K562 (cell line): Measurements from ENCODE around the gene ABCA4. TPM values are rescaled to one million over a fixed set of nuclear protein-coding genes. Genes with fewer than 3 reads are reported as not detected.

Source experiments
- ATAC-seq: fragments of 200-7000 bp; cut with Tn5 transposase; 3 replicates; pipeline ENCODE4 v1.9.1; 2020; ENCODE audit warnings: moderate library complexity
- BruUV-seq: library from RNA; stranded (reverse); fragments of 400-500 nt; replicated peaks from 2 replicates; lab custom pipeline; 2021; lab: Mats Ljungman, UMichigan
- CTCF ChIA-PET: fragments of 300-600 bp; formaldehyde crosslinking; extraction: SDS; loops from one replicate; lab custom pipeline; 2021; ENCODE audit warnings: low intra/inter-chr PET ratio; lab: Yijun Ruan, JAX
- POLR2A ChIA-PET: fragments of 300-600, 350-650 bp; sonication (Branson Sonifier 250); formaldehyde crosslinking; extraction: SDS; loops from one replicate; lab custom pipeline; 2021; ENCODE audit warnings: antibody characterized with exemption, inconsistent platforms; lab: Yijun Ruan, JAX
- DNase-seq, 4 experiments: peaks; one replicate each; pipeline versions ENCODE4 v3.0.0 to v3.0.0-alpha.2; 2011 to 2018; ENCODE audit warnings: low spot score in 3 of 4, mixed read lengths in 3 of 4; ENCODE audit errors: extremely low read depth in 1 of 4
- FAIRE-seq: peaks from 2 replicates; lab custom pipeline; 2011; peaks lifted over from hg19 to GRCh38; lab: Jason Lieb, UNC
- H2AFZ ChIP-seq: 2 replicates; pipeline ENCODE4 v1.6.0; 2011; ENCODE audit warnings: low read depth, low read length, control low read depth, inconsistent platforms
- H3K27ac ChIP-seq: fragments of 200-600 bp; 3 replicates; pipeline ENCODE4 v1.8.0; 2011; ENCODE audit warnings: low read depth, mild to moderate bottlenecking, control low read depth, inconsistent platforms, low read length, moderate library complexity, mixed read lengths; ENCODE audit errors: extremely low read depth
- H3K27me3 ChIP-seq, 2 experiments: fragments of 300-600 bp in 1 of 2; 2 replicates in 1 of 2; 3 replicates in 1 of 2; pipeline versions ENCODE4 v1.6.0 to v1.8.0; 2011; ENCODE audit warnings: inconsistent platforms in 2 of 2, low read length in 2 of 2, mild to moderate bottlenecking in 1 of 2, mixed read lengths in 1 of 2, moderate library complexity in 1 of 2; ENCODE audit not compliant: control insufficient read depth in 2 of 2, insufficient read depth in 2 of 2
- H3K36me3 ChIP-seq: fragments of 300-600 bp; 3 replicates; pipeline ENCODE4 v1.8.0; 2011; ENCODE audit warnings: mild to moderate bottlenecking, low read length, inconsistent platforms; ENCODE audit not compliant: control insufficient read depth, insufficient read depth
- H3K4me1 ChIP-seq, 2 experiments: fragments of 200-600 bp in 1 of 2; replicated peaks in 1 of 2; 2 replicates in 1 of 2; 3 replicates in 1 of 2; pipeline versions ENCODE4 v1.5.1 to v1.8.0; 2011; ENCODE audit warnings: inconsistent platforms in 2 of 2, low read length in 2 of 2, mild to moderate bottlenecking in 1 of 2, mixed read lengths in 1 of 2, moderate library complexity in 1 of 2; ENCODE audit not compliant: control insufficient read depth in 2 of 2, insufficient read depth in 2 of 2
- H3K4me2 ChIP-seq: 2 replicates; pipeline ENCODE4 v1.6.1; 2011; ENCODE audit warnings: low read length, control low read depth, inconsistent platforms, mixed read lengths; ENCODE audit not compliant: insufficient read depth
- H3K4me3 ChIP-seq: fragments of 200-600 bp; sonication (generic), shearing (Covaris generic); 2 replicates; pipeline ENCODE4 v1.5.1; 2016; ENCODE audit warnings: control low read depth, inconsistent platforms
- H3K79me2 ChIP-seq: fragments of 200-600 bp; 3 replicates; pipeline ENCODE4 v1.8.0; 2011; ENCODE audit warnings: low read length, inconsistent platforms; ENCODE audit not compliant: control insufficient read depth, insufficient read depth
- H3K9ac ChIP-seq, 2 experiments: 2 replicates each; pipeline versions ENCODE4 v1.6.0 to v1.6.1; 2011; ENCODE audit warnings: low read depth in 2 of 2, low read length in 2 of 2, control low read depth in 1 of 2, inconsistent platforms in 1 of 2, mild to moderate bottlenecking in 1 of 2, mixed read lengths in 1 of 2; ENCODE audit not compliant: insufficient read depth in 1 of 2
- H3K9me1 ChIP-seq: one replicate; pipeline ENCODE4 v1.6.0; 2011; ENCODE audit warnings: inconsistent platforms, mild to moderate bottlenecking, low read length, moderate library complexity; ENCODE audit not compliant: control insufficient read depth, insufficient read depth
- H3K9me3 ChIP-seq: replicated peaks from 2 replicates; pipeline ENCODE4 v1.5.1; 2011; ENCODE audit warnings: low read depth, low read length, inconsistent platforms; ENCODE audit not compliant: control insufficient read depth, insufficient read depth
- H4K20me1 ChIP-seq: replicated peaks from 2 replicates; pipeline ENCODE4 v1.6.1; 2011; ENCODE audit warnings: low read length, inconsistent platforms, mixed read lengths; ENCODE audit not compliant: control insufficient read depth, insufficient read depth
- C11orf30 ChIP-seq: fragments of 450-650 bp; IDR thresholded peaks from 2 replicates; pipeline ENCODE4 v1.6.1; 2016; ENCODE audit warnings: low read depth, mild to moderate bottlenecking
- CBX2 ChIP-seq: fragments of 200-600 bp; sonication (generic); IDR thresholded peaks from one replicate; pipeline ENCODE4 v1.6.1; 2012; ENCODE audit warnings: mild to moderate bottlenecking, low read length, inconsistent platforms; ENCODE audit not compliant: insufficient read depth, poor library complexity, severe bottlenecking
- DIDO1 ChIP-seq: fragments of 450-650 bp; IDR thresholded peaks from 2 replicates; pipeline ENCODE4 v1.6.1; 2016; ENCODE audit warnings: low read depth, missing biosample characterization, missing genetic modification characterization
- JUND ChIP-seq, 2 experiments: IDR thresholded peaks; 2 replicates in 1 of 2; 3 replicates in 1 of 2; pipeline ENCODE4 v1.6.1; 2011; ENCODE audit warnings: borderline replicate concordance in 2 of 2, low read depth in 2 of 2, low read length in 2 of 2, improper control_type of control experiment in 1 of 2, missing biosample characterization in 1 of 2, missing genetic modification characterization in 1 of 2, missing genetic modification reagents in 1 of 2
- KDM1A ChIP-seq, 2 experiments: fragments of 450-650 bp; IDR thresholded peaks; 2 replicates each; pipeline ENCODE4 v1.6.1; 2016; ENCODE audit warnings: mild to moderate bottlenecking in 2 of 2
- NFXL1 ChIP-seq: fragments of 450-650 bp; formaldehyde crosslinking; IDR thresholded peaks from 2 replicates; pipeline ENCODE4 v1.4.0; 2021; ENCODE audit warnings: mild to moderate bottlenecking
- POLR3A ChIP-seq: IDR thresholded peaks from 2 replicates; pipeline ENCODE4 v1.6.1; 2011; ENCODE audit warnings: borderline replicate concordance, mild to moderate bottlenecking, moderate library complexity; ENCODE audit not compliant: insufficient read length, insufficient read depth; ENCODE audit errors: extremely low read depth
- RBBP5 ChIP-seq: fragments of 200-600 bp; sonication (generic); IDR thresholded peaks from 2 replicates; pipeline ENCODE4 v1.6.1; 2012; ENCODE audit warnings: borderline replicate concordance, mild to moderate bottlenecking, low read length, control low read depth, inconsistent platforms; ENCODE audit not compliant: insufficient read depth, poor library complexity, severe bottlenecking
- SIN3B ChIP-seq: fragments of 450-650 bp; IDR thresholded peaks from 2 replicates; pipeline ENCODE4 v1.6.1; 2017; ENCODE audit warnings: low read depth, mild to moderate bottlenecking, moderate library complexity
- STAT5B ChIP-seq: fragments of 250-450 bp; sonication (Bioruptor Pico); IDR thresholded peaks from 2 replicates; pipeline ENCODE4 v1.8.0; 2021; ENCODE audit warnings: mild to moderate bottlenecking, inconsistent platforms
- STAT6 ChIP-seq: sonication (generic); formaldehyde crosslinking; IDR thresholded peaks from 2 replicates; pipeline ENCODE4 v1.8.1; 2023; ENCODE audit warnings: mild to moderate bottlenecking, missing genetic modification reagents
- SUPT5H ChIP-seq: fragments of 450-650 bp; IDR thresholded peaks from 2 replicates; pipeline ENCODE4 v1.6.1; 2016
- XRCC4 ChIP-seq: IDR thresholded peaks from one replicate; pipeline ENCODE4 v1.6.1; 2011; ENCODE audit not compliant: insufficient read depth, insufficient read length; ENCODE audit errors: extremely low read depth
- YY1 ChIP-seq, 3 experiments: IDR thresholded peaks; 2 replicates each; pipeline ENCODE4 v1.6.1; 2011; ENCODE audit warnings: low read length in 2 of 3, mild to moderate bottlenecking in 2 of 3, moderate library complexity in 2 of 3, borderline replicate concordance in 1 of 3, control low read depth in 1 of 3, low read depth in 1 of 3; ENCODE audit not compliant: insufficient read depth in 3 of 3, insufficient replicate concordance in 2 of 3, control insufficient read depth in 1 of 3, insufficient read length in 1 of 3; ENCODE audit errors: extremely low read depth in 1 of 3
- ZNF311 ChIP-seq: fragments of 250-450 bp; sonication (Bioruptor Pico); IDR thresholded peaks from 2 replicates; pipeline ENCODE4 v1.4.0; 2020; ENCODE audit warnings: mild to moderate bottlenecking, moderate library complexity
- WGBS: fragments of 100-300 bp; shearing (Covaris generic); methylation state at CpG from one replicate; pipeline ENCODE4 v1.1.6; 2016; ENCODE audit warnings: low coverage, mixed read lengths; ENCODE audit not compliant: insufficient coverage; ENCODE audit errors: missing lambda C conversion rate; 5-methylcytosine and 5-hydroxymethylcytosine counted together
- in situ Hi-C: fragments of 300-500 bp; cut with MboI; formaldehyde crosslinking; loops from 4 replicates; pipeline ENCODE4 v1.15.0; 2018; ENCODE audit warnings: inconsistent platforms, mixed read lengths
- intact Hi-C: fragments of 100-400 bp; cut with micrococcal nuclease; formaldehyde crosslinking; loops from 2 replicates; pipeline ENCODE4 v1.14.2; 2022
- polyA plus RNA-seq, 8 experiments: library from polyadenylated mRNA; depleted of rRNA in 4 of 8; stranded (reverse) in 5 of 8; unstranded in 3 of 8; fragments of >200 nt; fragmentation: Nextera tagmentation in 2 of 8; fragmentation: Illumina TruSeq in 1 of 8; extraction: Ambion mirVana in 2 of 8; extraction: Trizol in 1 of 8; gene quantifications; 2 replicates each; pipeline versions ENCODE4 v1.2.1 to v1.2.3, GENCODE V29; 2011 to 2014; ENCODE audit warnings: inconsistent platforms in 1 of 8, missing spikeins in 1 of 8
- total RNA-seq, 7 experiments: library from RNA; depleted of rRNA in 6 of 7; stranded (reverse); fragments of >200 nt in 6 of 7; fragmentation: Illumina TruSeq in 2 of 7; extraction: Trizol in 2 of 7; gene quantifications; 2 replicates each; pipeline versions ENCODE4 v1.2.1 to v1.2.3, GENCODE V29; 2011 to 2021; ENCODE audit warnings: low replicate concordance in 1 of 7
- TF ChIP-seq, protein P1 (sequence below): fragments of 250-450 bp; sonication (Bioruptor Pico); IDR thresholded peaks from 2 replicates; pipeline ENCODE4 v1.5.0; 2022; ENCODE audit warnings: mild to moderate bottlenecking

Gene ABCA4
- total and polyA plus RNA-seq, 9 of the 15 experiments (the other 6 are each of a cell fraction or from before 2014, with no cell fraction given) = 0.01 to 0.04 TPM; not detected in 7

GRCh38 chr1:94045465-94046056, 75.4 kb downstream of the ABCA4 start:
- intact Hi-C loops (loop anchor here (1.0 kb wide), 1 partner anchor 290 kb away; no protein-coding TSS in a partner anchor), in situ Hi-C loops (loop anchor here (5.0 to 10.0 kb wide), 2 partner anchors 292 to 419 kb away; no protein-coding TSS in a partner anchor)
- CTCF ChIA-PET = interaction anchor here (1.8 kb wide), 1 partner anchor 290 kb away, joined by 11 read pairs; no protein-coding TSS in a partner anchor
- Histone ChIP-seq H3K9me1 (no peaks in the 10 kb centered on the region), H3K27me3 (peaks cover 9 to 29% of the 10 kb centered on the region in 2 experiments; a peak in 4 of 5 replicates), H2AFZ (peak overlapping the region; percentile 30; the same call in 1 of the 2 replicates), H3K9me3 (no peaks in the 10 kb centered on the region), H3K4me3 (no peak overlapping the region), H3K4me1 (0 out of 5 replicates have a peak, but pooled peaks cover 0 to 4% of the 10 kb centered on the region in 2 experiments), H3K9ac (no peak overlapping the region), H3K36me3 (no peaks in the 10 kb centered on the region), H3K79me2 (no peaks in the 10 kb centered on the region), H3K27ac (no peak overlapping the region), H3K4me2 (peak overlapping the region; percentile 33), H4K20me1 (no peaks in the 10 kb centered on the region)
- ATAC-seq (peak; percentile 94), DNase-seq (peak; percentile 55 to 68 (median 60)), FAIRE-seq (peak; percentile 62)
- whole genome bisulfite sequencing = 3% methylated on average over 19 of the region's 22 CpGs
- POLR2A ChIA-PET = interaction anchor here (0.6 kb wide), 1 partner anchor 600 kb away, joined by 3 read pairs; no protein-coding TSS in a partner anchor
- BruUV-seq = no TSS peak
- TF ChIP-seq CBX2 (no peak), YY1 (IDR thresholded peaks at IDR 0.05; ENCODE audit: borderline replicate concordance in 1 of 3, control insufficient read depth in 1 of 3, extremely low read depth in 1 of 3, insufficient read depth in 3 of 3, insufficient read length in 1 of 3, insufficient replicate concordance in 2 of 3, low read depth in 1 of 3, low read length in 2 of 3) (peak in 2 of 3 experiments; percentile 38 to 61), DIDO1 (tag) (no peak), JUND (IDR thresholded peaks at IDR 0.05; ENCODE audit: borderline replicate concordance, low read depth, low read length) (0 out of 2 replicates have a peak, but pooled peaks have one; percentile 6), JUND (tag; IDR thresholded peaks at IDR 0.05; ENCODE audit: borderline replicate concordance, low read depth, low read length) (no peak), STAT6 (CRISPR knock-in tag) (no peak), NFXL1 (CRISPR knock-in tag) (no peak), RBBP5 (no peak), XRCC4 (no peak), C11orf30 (no peak), POLR3A (no peak), ZNF311 (CRISPR knock-in tag) (no peak), SIN3B (no peak), STAT5B (CRISPR knock-in tag) (no peak), KDM1A (IDR thresholded peaks at IDR 0.05) (no peak), SUPT5H (no peak)
- TF ChIP-seq, protein P1, sequence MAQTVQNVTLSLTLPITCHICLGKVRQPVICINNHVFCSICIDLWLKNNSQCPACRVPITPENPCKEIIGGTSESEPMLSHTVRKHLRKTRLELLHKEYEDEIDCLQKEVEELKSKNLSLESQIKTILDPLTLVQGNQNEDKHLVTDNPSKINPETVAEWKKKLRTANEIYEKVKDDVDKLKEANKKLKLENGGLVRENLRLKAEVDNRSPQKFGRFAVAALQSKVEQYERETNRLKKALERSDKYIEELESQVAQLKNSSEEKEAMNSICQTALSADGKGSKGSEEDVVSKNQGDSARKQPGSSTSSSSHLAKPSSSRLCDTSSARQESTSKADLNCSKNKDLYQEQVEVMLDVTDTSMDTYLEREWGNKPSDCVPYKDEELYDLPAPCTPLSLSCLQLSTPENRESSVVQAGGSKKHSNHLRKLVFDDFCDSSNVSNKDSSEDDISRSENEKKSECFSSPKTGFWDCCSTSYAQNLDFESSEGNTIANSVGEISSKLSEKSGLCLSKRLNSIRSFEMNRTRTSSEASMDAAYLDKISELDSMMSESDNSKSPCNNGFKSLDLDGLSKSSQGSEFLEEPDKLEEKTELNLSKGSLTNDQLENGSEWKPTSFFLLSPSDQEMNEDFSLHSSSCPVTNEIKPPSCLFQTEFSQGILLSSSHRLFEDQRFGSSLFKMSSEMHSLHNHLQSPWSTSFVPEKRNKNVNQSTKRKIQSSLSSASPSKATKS (CRISPR knock-in tag) = no peak
